Measurements from ENCODE around the gene RNF32.
"Not testable (repeated sequence)": the region's sequence is repeated elsewhere in the genome, so short reads cannot be mapped to it uniquely, and the experiment has no call there.

Gene RNF32

GRCh38 chr7:156614434-156615264 lies 25.9 kb upstream of the RNF32 start:
- no peak for DNase-seq

- DNase-seq = no peak
These were observed 24.0 kb upstream of the RNF32 start for GRCh38 chr7:156616269-156617202.

- DNase-seq = no peak
These were observed 23.4 kb upstream of the RNF32 start for GRCh38 chr7:156617215-156617614.

GRCh38 chr7:156618078-156618779 lies 22.3 kb upstream of the RNF32 start:
- no peak for DNase-seq

GRCh38 chr7:156618780-156619367 lies 21.7 kb upstream of the RNF32 start:
- no peak for DNase-seq

- not testable (repeated sequence) for DNase-seq
These were observed 20.9 kb upstream of the RNF32 start for GRCh38 chr7:156619488-156620290.

- DNase-seq = no peak
These were observed 20.3 kb upstream of the RNF32 start for GRCh38 chr7:156620291-156620675.

- no peak for DNase-seq
These were observed 18.9 kb upstream of the RNF32 start for GRCh38 chr7:156621652-156622051.

GRCh38 chr7:156625580-156625979 lies 15.0 kb upstream of the RNF32 start:
- DNase-seq = no peak

- no peak for DNase-seq
These were observed 14.2 kb upstream of the RNF32 start for GRCh38 chr7:156626220-156626895.

GRCh38 chr7:156628562-156628961 lies 12.0 kb upstream of the RNF32 start:
- no peak for DNase-seq

- no peak for DNase-seq
These were observed 10.7 kb upstream of the RNF32 start for GRCh38 chr7:156629873-156630272.

- DNase-seq = no peak
These were observed 6.5 kb upstream of the RNF32 start for GRCh38 chr7:156634117-156634516.

- DNase-seq = no peak
These were observed 4.8 kb upstream of the RNF32 start for GRCh38 chr7:156635529-156636385.

GRCh38 chr7:156637093-156637492 lies 3.5 kb upstream of the RNF32 start:
- not testable (repeated sequence) for DNase-seq

GRCh38 chr7:156638443-156639077 lies 2.0 kb upstream of the RNF32 start:
- DNase-seq = no peak

- no peak for DNase-seq
These were observed 933 bp upstream of the RNF32 start for GRCh38 chr7:156639426-156640256.

GRCh38 chr7:156640949-156641485 lies 443 bp downstream of the RNF32 start:
- DNase-seq = peak; percentile 79
